Astrocyte of the spinal cord (primary cell): ENCODE measurements around the gene MBNL2.

ENCODE experiments used
- DNase-seq: peaks from one replicate; pipeline ENCODE4 v3.0.0; 2011; ENCODE audit warnings: low read depth, low spot score
- H3K4me3 ChIP-seq: 2 replicates; pipeline ENCODE4 v1.5.1; 2011; ENCODE audit warnings: low read depth, mild to moderate bottlenecking, low read length, moderate library complexity
- CTCF ChIP-seq: IDR thresholded peaks from 2 replicates; pipeline ENCODE4 v1.5.1; 2012; ENCODE audit warnings: low read depth, mild to moderate bottlenecking, low read length, inconsistent platforms
- in situ Hi-C: cut with HindIII; loops from 2 replicates; pipeline ENCODE4 v1.10.0; 2017; ENCODE audit warnings: low sequenced_read_pairs

MBNL2 gene

GRCh38 chr13:97334690-97335089 is 112.6 kb downstream of the MBNL2 start:
- no peak overlapping the region for H3K4me3 ChIP-seq
- no peak for TF ChIP-seq CTCF

GRCh38 chr13:97335488-97336134 is 113.5 kb downstream of the MBNL2 start:
- in situ Hi-C loops, result no loop called here
- no peak for TF ChIP-seq CTCF
- DNase-seq, result no peak
- no peak overlapping the region for H3K4me3 ChIP-seq

More at GRCh38 chr13:97334690-97335089, 112.6 kb downstream of the MBNL2 start:
- DNase-seq, result no peak
- in situ Hi-C loops, result no loop called here

GRCh38 chr13:97337985-97338499 is 115.9 kb downstream of the MBNL2 start:
- TF ChIP-seq CTCF, result no peak
- no peak overlapping the region for H3K4me3 ChIP-seq
- in situ Hi-C loops, result no loop called here
- no peak for DNase-seq

- in situ Hi-C loops, result no loop called here
Measured at GRCh38 chr13:97338571-97338970, 116.4 kb downstream of the MBNL2 start.

GRCh38 chr13:97339019-97339987 is 117.2 kb downstream of the MBNL2 start:
- no peak for TF ChIP-seq CTCF
- in situ Hi-C loops, result no loop called here
- no peak overlapping the region for H3K4me3 ChIP-seq
- DNase-seq, result peak; percentile 76

More at GRCh38 chr13:97338571-97338970, 116.4 kb downstream of the MBNL2 start:
- no peak for TF ChIP-seq CTCF
- DNase-seq, result no peak
- no peak overlapping the region for H3K4me3 ChIP-seq

- no peak for DNase-seq
- TF ChIP-seq CTCF, result no peak
- H3K4me3 ChIP-seq, result no peak overlapping the region
- in situ Hi-C loops, result no loop called here
Measured at GRCh38 chr13:97339988-97340749, 118.0 kb downstream of the MBNL2 start.
